Measurements from ENCODE around the gene PCNX4.

Gene PCNX4

GRCh38 chr14:60116181-60116580 is 24.5 kb downstream of the PCNX4 start:
- Histone ChIP-seq H3K36me3 (replicated peaks) (peaks cover 24% of the 10 kb centered on the region), H3K4me1 (no peaks in the 10 kb centered on the region), H3K9me3 (no peaks in the 10 kb centered on the region), H3K27me3 (ENCODE audit: low read depth) (no peaks in the 10 kb centered on the region), H3K4me3 (no peak overlapping the region)
- in situ Hi-C loops (cut with MboI; ENCODE audit: low sequenced_read_pairs): no loop called here
- DNase-seq (ENCODE audit: low spot score in 2 of 2): no peak

DNA sequence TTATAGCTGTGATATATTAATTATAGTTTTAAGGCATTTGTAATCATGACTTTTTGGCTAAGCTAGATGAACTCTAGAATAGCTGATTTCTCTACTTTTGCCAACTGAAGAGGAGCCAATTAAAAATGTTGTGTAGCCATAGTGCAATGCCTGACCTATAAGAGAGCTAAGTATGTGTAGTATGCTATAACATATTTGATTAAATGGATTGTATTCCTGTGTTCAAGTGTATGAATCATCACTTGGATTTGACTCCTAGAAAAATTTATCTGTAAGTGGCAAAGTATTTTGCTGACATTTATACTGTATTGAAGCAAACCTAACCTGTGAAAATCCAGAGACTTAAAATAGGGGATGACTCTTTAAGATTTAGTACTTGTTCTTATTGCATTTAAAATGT is 34.2 kb downstream of the PCNX4 start:
- no peaks in the 10 kb centered on the region for H3K27me3 ChIP-seq (ENCODE audit: low read depth)
- in situ Hi-C loops (cut with MboI; ENCODE audit: low sequenced_read_pairs): no loop called here
- H3K36me3 ChIP-seq (replicated peaks): peaks cover 49% of the 10 kb centered on the region

GRCh38 chr14:60133487-60133886 is 41.8 kb downstream of the PCNX4 start:
- no peak for DNase-seq (ENCODE audit: low spot score in 2 of 2)
- Histone ChIP-seq H3K4me1 (no peaks in the 10 kb centered on the region; the same call in 1 of the 2 replicates), H3K4me3 (no peak overlapping the region), H3K27me3 (ENCODE audit: low read depth) (no peaks in the 10 kb centered on the region), H3K9me3 (no peaks in the 10 kb centered on the region), H3K36me3 (replicated peaks) (peaks cover 14% of the 10 kb centered on the region)
- in situ Hi-C loops (cut with MboI; ENCODE audit: low sequenced_read_pairs): no loop called here

More for the DNA sequence above, 34.2 kb downstream of the PCNX4 start:
- H3K9me3 ChIP-seq: no peaks in the 10 kb centered on the region
- H3K4me1 ChIP-seq: no peaks in the 10 kb centered on the region
- no peak for DNase-seq (ENCODE audit: low spot score in 2 of 2)
- no peak overlapping the region for H3K4me3 ChIP-seq

DNA sequence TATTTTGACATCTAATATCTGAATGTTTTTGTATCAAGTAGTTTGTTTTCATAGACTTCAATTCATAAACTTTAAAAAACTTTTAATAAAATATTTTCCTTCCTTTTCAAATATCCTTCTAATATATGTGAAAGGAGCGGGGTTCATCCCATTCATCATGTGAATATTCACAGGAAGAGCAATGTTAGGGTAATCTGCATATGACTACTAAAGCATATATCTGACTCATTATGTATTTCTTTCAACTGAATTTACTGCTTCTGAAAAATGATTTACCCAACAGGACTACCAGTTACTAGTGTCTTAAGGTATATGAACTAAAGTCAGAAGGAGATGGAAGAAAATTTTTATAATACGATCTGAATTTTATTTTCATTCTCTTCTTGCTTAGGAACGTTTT is 43.0 kb downstream of the PCNX4 start:
- Histone ChIP-seq H3K4me1 (peaks cover 3% of the 10 kb centered on the region; the same call in 1 of the 2 replicates), H3K27me3 (ENCODE audit: low read depth) (no peaks in the 10 kb centered on the region), H3K4me3 (no peak overlapping the region), H3K36me3 (replicated peaks) (peaks cover 12% of the 10 kb centered on the region; the same call in 1 of the 2 replicates), H3K9me3 (no peaks in the 10 kb centered on the region)
- DNase-seq (ENCODE audit: low spot score in 2 of 2): no peak
- in situ Hi-C loops (cut with MboI; ENCODE audit: low sequenced_read_pairs): no loop called here

DNA sequence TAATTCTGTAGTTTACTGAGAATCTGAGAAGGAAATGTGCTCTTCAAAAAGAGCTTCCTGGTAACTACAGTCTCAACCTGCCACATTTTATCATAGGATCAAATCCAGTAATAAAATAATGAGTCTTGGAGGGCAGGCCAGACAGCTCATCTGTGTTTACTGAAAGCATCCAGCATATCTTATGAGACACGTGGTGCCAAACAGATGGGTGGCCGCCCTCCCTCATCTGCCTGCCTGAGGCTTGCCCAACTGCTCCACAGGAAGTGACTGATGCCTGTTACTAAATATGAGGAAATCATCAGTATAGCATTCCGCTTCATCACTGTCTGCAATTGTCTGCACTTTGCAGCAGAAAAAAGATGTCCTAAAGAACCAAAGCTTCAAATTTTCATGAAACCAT is 60.0 kb downstream of the PCNX4 start:
- Histone ChIP-seq H3K9me3 (no peaks in the 10 kb centered on the region), H3K4me3 (no peak overlapping the region), H3K36me3 (replicated peaks) (peaks cover 24% of the 10 kb centered on the region), H3K4me1 (peaks cover 4% of the 10 kb centered on the region; the same call in 1 of the 2 replicates), H3K27me3 (ENCODE audit: low read depth) (no peaks in the 10 kb centered on the region)
- in situ Hi-C loops (cut with MboI; ENCODE audit: low sequenced_read_pairs): no loop called here
- DNase-seq (ENCODE audit: low spot score in 2 of 2): no peak

GRCh38 chr14:60153991-60154390 is 62.3 kb downstream of the PCNX4 start:
- Histone ChIP-seq H3K4me1 (peaks cover 4% of the 10 kb centered on the region; the same call in 1 of the 2 replicates), H3K9me3 (no peaks in the 10 kb centered on the region), H3K27me3 (ENCODE audit: low read depth) (no peaks in the 10 kb centered on the region), H3K4me3 (no peak overlapping the region), H3K36me3 (replicated peaks) (peaks cover 25% of the 10 kb centered on the region)
- DNase-seq (ENCODE audit: low spot score in 2 of 2): no peak
- in situ Hi-C loops (cut with MboI; ENCODE audit: low sequenced_read_pairs): no loop called here

DNA sequence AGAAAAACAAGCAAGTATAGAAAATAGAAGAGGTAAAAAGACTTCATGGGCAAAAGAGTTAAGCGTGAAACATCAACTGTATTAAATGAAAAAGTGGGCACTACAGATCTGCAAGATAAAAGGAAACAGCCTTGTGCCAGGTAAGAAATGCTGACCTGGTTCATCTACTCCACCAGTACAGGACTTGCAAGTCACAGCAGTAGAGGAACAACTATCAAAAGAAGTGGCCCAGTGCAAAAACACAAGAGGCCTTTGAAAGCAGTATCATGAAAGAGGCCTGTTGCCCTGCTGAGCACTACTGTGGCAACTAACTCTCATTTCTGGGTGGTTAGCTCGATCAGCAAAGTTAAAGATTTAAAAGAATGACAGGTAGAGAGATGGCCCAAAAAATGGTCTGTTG is 62.9 kb downstream of the PCNX4 start:
- Histone ChIP-seq H3K4me3 (no peak overlapping the region), H3K27me3 (ENCODE audit: low read depth) (no peaks in the 10 kb centered on the region), H3K9me3 (no peaks in the 10 kb centered on the region), H3K4me1 (peaks cover 4% of the 10 kb centered on the region; the same call in 1 of the 2 replicates), H3K36me3 (replicated peaks) (peaks cover 18% of the 10 kb centered on the region)
- no peak for DNase-seq (ENCODE audit: low spot score in 2 of 2)
- in situ Hi-C loops (cut with MboI; ENCODE audit: low sequenced_read_pairs): no loop called here

DNA sequence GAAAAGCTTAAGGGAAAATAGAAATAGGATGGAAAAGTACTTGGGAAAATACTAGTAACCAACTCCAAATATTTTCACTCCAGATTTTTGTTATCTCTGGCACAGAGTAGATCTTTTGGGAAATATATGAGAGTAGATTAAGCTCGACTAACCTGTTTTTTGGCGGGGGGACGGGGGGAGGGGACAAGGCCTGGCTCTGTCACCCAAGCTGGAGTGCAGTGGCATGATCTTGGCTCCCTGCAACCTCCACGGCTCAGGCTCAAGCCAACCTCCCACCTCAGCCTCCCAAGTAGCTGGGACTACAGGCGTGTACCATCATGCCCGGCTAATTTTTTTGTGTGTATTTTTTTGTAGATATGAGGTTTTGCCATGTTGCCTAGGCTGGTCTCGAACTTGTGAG is 68.7 kb downstream of the PCNX4 start:
- DNase-seq (ENCODE audit: low spot score in 2 of 2): no peak
- Histone ChIP-seq H3K27me3 (ENCODE audit: low read depth) (no peaks in the 10 kb centered on the region), H3K4me3 (no peak overlapping the region), H3K36me3 (replicated peaks) (peaks cover 3% of the 10 kb centered on the region), H3K4me1 (peaks cover 9% of the 10 kb centered on the region), H3K9me3 (no peaks in the 10 kb centered on the region)
- in situ Hi-C loops (cut with MboI; ENCODE audit: low sequenced_read_pairs): loop anchor here (10.0 kb wide), 2 partner anchors 96 to 196 kb away; no protein-coding TSS in a partner anchor

GRCh38 chr14:60161196-60162107 is 69.7 kb downstream of the PCNX4 start:
- peaks cover 3% of the 10 kb centered on the region for H3K36me3 ChIP-seq (replicated peaks)
- H3K4me1 ChIP-seq: peaks cover 13% of the 10 kb centered on the region
- no peak overlapping the region for H3K4me3 ChIP-seq
- no peaks in the 10 kb centered on the region for H3K27me3 ChIP-seq (ENCODE audit: low read depth)
- H3K9me3 ChIP-seq: no peaks in the 10 kb centered on the region
- peak; percentile 5 to 14 for DNase-seq (ENCODE audit: low spot score in 2 of 2)
- in situ Hi-C loops (cut with MboI; ENCODE audit: low sequenced_read_pairs): loop anchor here (10.0 kb wide), 2 partner anchors 97 to 197 kb away; no protein-coding TSS in a partner anchor

DNA sequence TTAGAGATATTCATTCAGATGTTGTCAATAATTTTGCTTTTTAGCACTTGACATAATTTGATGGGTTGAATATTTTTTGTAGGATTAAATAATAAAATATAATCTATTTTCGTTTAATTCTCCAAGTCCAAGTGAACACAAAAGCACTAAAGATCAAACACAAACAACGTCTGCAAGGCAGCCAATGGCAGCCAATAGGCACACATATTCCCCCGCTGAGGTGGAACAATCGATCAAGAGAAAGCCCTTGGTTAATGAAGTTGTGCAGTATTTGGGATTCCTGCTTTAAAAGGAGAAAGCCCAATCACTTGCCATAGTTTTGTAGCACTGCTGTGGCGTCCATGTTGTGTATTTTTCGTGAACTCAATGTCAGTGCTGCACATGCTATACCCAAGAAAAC is 72.0 kb downstream of the PCNX4 start:
- Histone ChIP-seq H3K4me1 (peaks cover 13% of the 10 kb centered on the region), H3K9me3 (no peaks in the 10 kb centered on the region), H3K27me3 (ENCODE audit: low read depth) (no peaks in the 10 kb centered on the region), H3K36me3 (replicated peaks) (no peaks in the 10 kb centered on the region), H3K4me3 (peak overlapping the region; percentile 74)
- in situ Hi-C loops (cut with MboI; ENCODE audit: low sequenced_read_pairs): loop anchor here (10.0 kb wide), 2 partner anchors 99 to 199 kb away; no protein-coding TSS in a partner anchor
- DNase-seq (ENCODE audit: low spot score in 2 of 2): peak; percentile 21 to 37

DNA sequence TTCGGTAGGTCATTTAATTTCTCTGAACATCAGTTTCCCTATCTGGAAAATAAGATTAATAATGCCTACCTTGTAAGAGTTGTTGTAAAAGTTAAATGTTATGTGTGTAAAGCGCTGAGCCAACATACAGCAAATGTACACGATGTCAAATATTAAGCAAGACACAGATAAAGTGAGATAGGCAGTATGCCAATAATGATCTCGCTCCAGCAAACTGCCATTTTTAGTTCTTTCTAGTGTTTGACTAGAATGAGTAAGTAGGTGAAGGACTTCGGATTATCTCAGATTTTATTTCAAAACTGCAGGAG is 72.6 kb downstream of the PCNX4 start:
- Histone ChIP-seq H3K27me3 (ENCODE audit: low read depth) (no peaks in the 10 kb centered on the region), H3K4me3 (peak overlapping the region; percentile 74), H3K36me3 (replicated peaks) (no peaks in the 10 kb centered on the region), H3K9me3 (no peaks in the 10 kb centered on the region), H3K4me1 (peaks cover 13% of the 10 kb centered on the region)
- DNase-seq (ENCODE audit: low spot score in 2 of 2): no peak
- in situ Hi-C loops (cut with MboI; ENCODE audit: low sequenced_read_pairs): loop anchor here (10.0 kb wide), 2 partner anchors 100 to 200 kb away; no protein-coding TSS in a partner anchor

DNA sequence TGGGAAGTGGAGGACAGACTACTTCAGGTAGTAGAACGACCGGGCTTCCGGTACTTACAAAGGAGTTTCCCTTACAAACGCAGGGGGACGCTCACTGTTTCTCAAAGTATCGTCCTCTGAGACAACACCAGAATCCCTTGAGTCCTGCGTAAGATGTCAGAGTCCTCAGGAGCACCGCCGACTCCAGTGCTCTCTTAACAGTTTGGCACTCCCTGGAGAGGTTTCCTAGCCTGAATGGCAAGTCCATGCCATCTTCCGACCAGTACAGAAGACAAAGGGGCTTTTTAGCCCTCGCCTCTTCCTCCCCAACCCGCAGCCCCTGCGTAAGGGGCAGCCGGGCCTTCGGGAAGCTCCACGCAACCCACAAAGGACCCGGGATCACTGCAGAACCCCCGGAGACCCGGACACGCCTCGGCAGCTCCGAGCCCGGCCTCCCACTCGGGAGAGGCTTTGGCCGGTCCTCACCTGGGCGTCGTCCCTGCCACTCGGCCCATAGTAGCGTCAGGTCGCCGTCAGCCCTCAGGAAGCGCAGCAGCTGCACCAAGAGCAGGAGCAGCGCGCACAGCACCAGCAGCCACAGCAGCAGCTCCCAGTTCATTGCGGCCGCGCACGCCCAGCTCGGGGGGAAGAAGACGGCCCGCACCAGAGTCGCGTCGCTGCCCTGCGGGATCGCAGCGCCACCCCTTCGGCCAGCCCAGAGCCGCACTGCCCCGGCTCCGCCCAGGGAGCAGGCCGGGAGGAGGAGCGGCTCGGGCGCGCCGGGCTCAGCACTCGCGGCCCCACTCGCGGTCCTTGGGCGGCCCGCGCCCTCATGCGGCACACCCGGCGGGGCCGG is 73.2 kb downstream of the PCNX4 start, which contains the start of gene DHRS7:
TSS of gene DHRS7 (minus strand) at position 687 of the 835 bp plus-strand sequence. CDS start at position 598, 89 bp downstream.
- peaks cover 13% of the 10 kb centered on the region for H3K4me1 ChIP-seq
- no peaks in the 10 kb centered on the region for H3K9me3 ChIP-seq
- no peaks in the 10 kb centered on the region for H3K27me3 ChIP-seq (ENCODE audit: low read depth)
- peak within 1 kb of the TSS; percentile 74 for H3K4me3 ChIP-seq
- DNase-seq (ENCODE audit: low spot score in 2 of 2): peak; percentile 69 to 82
- in situ Hi-C loops (cut with MboI; ENCODE audit: low sequenced_read_pairs): loop anchor here (10.0 kb wide), 2 partner anchors 100 to 200 kb away; no protein-coding TSS in a partner anchor
- H3K36me3 ChIP-seq (replicated peaks): no peaks in the 10 kb centered on the region

GRCh38 chr14:60165547-60165876 is 73.8 kb downstream of the PCNX4 start:
- DNase-seq (ENCODE audit: low spot score in 2 of 2): no peak
- peak overlapping the region; percentile 74 for H3K4me3 ChIP-seq
- H3K9me3 ChIP-seq: no peaks in the 10 kb centered on the region
- in situ Hi-C loops (cut with MboI; ENCODE audit: low sequenced_read_pairs): loop anchor here (10.0 kb wide), 2 partner anchors 101 to 201 kb away; no protein-coding TSS in a partner anchor
- H3K36me3 ChIP-seq (replicated peaks): no peaks in the 10 kb centered on the region
- no peaks in the 10 kb centered on the region for H3K27me3 ChIP-seq (ENCODE audit: low read depth)
- peaks cover 13% of the 10 kb centered on the region for H3K4me1 ChIP-seq

All from HAP-1 (cell line).